DMS 273 treated with DMSO at 0.1 percent for 48 hours (cell line): ENCODE results near the gene ACTL6B.

Experiments used
- DNase-seq: peaks from one replicate; lab custom pipeline; 2025; lab: John Stamatoyannopoulos, UW

The ACTL6B gene

DNA sequence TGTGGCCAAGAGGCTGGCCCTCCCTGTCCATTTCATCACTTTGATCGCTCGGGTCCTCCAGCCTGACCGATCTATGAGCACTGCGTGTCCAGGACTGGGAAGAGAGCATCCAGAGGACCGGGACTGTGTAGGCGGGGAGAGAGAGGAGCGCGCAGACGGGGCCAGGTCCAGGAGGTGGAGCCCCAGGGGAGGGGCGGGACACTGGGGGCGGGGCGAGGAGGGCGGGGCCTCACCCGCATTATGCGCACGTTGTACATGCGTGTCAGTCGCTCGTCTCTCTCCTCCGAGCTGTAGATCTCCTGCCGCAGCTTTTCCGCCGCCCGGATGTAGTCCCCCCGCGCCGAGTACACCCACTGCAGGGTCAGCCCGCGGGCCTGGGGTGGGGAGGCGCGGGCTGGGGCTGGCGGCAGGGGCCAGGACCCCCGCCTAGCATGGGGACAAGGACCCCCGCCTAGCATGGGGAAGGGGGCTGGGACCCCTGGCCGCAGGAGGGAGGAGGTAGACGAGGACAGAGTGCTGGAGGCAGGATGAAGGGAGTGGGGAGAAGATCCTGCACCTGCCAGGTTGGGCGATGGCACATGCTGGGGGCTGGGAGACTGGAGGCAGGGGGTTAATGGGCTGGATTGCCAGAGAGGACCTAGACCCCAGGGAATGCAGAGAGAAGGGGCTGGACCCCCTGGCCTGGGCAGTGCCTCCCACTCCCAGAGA lies 29.6 kb downstream of the ACTL6B start:
- no peak for DNase-seq

DNA sequence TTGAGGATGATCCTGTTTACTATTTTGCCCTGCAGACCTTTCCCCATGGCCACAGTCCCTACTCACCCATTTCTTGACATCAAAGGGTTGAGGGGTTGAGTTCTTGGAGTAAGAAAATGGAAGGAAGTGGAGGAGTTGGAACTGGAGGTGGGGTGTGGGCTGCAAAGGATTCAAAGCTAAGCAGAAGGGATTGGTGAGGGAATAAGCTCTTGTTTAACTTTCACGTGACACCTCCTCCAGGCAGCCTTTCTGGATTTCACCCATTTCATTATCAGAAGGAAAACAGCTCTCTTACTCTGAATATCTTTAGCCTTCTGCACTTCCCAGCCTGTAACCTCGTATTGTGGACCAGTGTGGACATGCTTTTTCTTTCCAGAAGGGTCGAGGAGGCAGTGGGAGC lies 30.2 kb downstream of the ACTL6B start:
- no peak for DNase-seq

GRCh38 chr7:100623951-100624824 lies 32.1 kb downstream of the ACTL6B start:
- DNase-seq: no peak

DNA sequence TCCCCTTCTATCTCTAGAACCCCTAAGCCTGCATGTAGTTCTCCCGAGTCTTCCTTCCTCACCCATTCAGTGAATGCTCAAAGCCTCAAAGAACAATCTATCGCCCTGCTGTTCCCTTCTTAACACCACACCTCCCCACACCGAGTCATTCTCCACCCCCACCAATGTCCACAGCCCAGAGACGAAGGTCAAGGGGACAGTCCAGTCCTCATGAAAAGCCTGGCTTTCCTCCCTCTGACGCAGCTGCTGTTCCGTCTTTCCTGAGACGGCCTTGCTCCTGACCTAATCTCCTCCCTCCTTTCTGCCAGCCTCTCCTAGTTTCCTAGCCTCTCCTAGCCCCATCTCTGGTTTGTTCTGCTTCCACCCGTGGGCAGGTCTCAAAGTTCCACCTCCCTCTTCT lies 34.7 kb downstream of the ACTL6B start:
- DNase-seq: no peak

GRCh38 chr7:100620804-100621203 lies 35.4 kb downstream of the ACTL6B start:
- no peak for DNase-seq

GRCh38 chr7:100620239-100620638 lies 36.0 kb downstream of the ACTL6B start:
- no peak for DNase-seq

- DNase-seq: no peak
Observed at GRCh38 chr7:100614308-100614861, 41.9 kb downstream of the ACTL6B start.

- no peak for DNase-seq
Observed at GRCh38 chr7:100613412-100614175, 42.7 kb downstream of the ACTL6B start.

- no peak for DNase-seq
Observed at GRCh38 chr7:100612730-100613390, 43.4 kb downstream of the ACTL6B start.

DNA sequence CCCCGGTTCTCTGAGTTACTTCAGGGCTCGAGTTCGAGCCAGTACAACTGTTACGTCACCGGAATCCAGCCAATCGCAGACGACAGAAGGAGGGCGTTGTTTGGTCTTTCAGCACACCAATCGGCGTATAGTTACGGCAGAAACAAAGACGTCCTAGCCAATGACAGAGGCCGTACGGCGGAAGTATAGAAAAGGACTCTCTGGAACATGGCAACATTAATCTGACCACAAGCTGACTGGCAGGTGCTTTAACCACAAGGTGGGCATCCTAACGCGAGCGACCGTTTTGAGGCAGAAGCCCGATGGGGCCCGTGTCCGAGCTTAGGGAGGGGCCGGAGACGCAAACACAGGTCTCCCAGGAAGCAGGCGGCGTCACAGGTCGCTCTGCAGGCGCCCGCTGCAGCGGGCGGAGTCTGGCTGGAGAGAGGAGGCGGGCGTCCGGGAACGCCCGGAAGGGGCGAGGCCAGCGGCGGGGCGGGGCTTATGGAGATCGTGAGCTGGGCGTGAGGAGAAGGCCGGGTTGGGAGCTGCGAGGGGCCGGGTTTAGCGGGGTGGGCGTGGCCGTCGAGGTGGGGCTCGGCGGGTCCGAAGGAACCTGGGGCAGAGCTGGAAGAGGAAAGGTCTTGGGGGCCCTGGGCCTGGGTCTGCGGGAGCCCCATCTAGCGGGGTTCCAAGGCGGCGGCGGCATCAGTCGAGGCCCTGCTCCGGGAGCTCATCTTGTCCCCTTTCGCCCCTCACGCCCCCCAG lies 44.1 kb downstream of the ACTL6B start, which contains the start of gene MOSPD3:
Gene MOSPD3, plus strand, starts transcription at position 558 of the 747 bp plus-strand sequence. CDS start 252 bp downstream, outside the sequence.
- peak; percentile 99 for DNase-seq

- no peak for DNase-seq
Observed at GRCh38 chr7:100609958-100610357, 46.3 kb downstream of the ACTL6B start.

DNA sequence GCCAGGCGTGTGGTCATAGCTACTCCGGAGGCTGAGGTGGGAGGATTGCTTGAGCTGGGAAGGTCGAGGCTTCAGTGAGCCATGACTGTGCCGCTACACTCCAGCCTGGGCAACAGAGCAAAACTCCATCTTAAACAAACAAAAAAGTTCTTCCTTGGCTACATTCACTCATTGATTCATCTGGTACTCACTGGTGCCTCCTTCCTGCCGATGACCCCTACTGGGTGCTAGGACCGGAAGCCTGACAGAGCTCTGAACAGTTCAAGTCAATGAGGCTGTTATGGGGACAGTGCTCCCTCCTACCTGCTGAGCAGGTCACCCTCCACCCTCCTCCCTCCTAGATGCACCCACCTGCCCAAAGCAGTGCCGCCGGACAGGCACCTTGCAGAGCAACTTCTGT lies 49.1 kb downstream of the ACTL6B start:
- DNase-seq: no peak

- no peak for DNase-seq
Observed at GRCh38 chr7:100606313-100606712, 49.9 kb downstream of the ACTL6B start.

DNA sequence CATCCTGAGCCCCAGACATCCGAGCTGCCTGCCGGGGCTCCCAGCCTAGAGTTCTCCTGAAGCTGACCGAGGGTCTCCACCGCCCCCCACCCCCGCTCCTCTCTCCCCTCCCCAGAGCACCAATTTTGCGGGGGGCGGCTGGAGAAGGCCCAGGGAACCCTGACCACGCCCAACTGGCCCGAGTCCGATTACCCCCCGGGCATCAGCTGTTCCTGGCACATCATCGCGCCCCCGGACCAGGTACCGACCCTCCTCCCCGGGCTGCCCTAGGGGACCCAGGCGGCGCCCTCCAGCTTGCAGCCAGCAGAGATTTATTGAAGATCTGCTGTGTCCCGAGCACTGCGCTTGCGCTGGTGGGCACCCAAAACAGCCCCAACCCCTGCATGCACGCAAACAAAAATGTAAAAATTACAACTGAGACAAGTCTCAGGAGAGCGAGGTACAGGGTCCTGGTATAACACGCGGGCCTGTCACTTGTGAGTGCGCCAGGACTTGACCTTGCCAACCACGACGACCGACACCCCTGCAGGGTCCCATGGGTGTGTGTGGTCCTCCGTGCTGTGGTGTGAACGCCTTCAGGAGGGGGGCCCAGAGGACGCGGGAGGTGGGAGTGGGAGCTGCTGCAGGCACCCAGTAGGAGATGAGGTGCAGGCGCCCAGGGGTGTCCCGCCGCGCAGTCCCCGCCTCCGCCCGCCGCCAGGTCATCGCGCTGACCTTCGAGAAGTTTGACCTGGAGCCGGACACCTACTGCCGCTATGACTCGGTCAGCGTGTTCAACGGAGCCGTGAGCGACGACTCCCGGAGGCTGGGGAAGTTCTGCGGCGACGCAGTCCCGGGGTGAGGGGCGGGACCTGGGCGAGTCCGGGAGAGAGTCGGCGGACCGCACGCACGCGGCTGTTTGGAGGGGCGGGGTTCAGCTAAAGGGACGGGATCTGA lies 51.0 kb downstream of the ACTL6B start:
- DNase-seq: no peak

DNA sequence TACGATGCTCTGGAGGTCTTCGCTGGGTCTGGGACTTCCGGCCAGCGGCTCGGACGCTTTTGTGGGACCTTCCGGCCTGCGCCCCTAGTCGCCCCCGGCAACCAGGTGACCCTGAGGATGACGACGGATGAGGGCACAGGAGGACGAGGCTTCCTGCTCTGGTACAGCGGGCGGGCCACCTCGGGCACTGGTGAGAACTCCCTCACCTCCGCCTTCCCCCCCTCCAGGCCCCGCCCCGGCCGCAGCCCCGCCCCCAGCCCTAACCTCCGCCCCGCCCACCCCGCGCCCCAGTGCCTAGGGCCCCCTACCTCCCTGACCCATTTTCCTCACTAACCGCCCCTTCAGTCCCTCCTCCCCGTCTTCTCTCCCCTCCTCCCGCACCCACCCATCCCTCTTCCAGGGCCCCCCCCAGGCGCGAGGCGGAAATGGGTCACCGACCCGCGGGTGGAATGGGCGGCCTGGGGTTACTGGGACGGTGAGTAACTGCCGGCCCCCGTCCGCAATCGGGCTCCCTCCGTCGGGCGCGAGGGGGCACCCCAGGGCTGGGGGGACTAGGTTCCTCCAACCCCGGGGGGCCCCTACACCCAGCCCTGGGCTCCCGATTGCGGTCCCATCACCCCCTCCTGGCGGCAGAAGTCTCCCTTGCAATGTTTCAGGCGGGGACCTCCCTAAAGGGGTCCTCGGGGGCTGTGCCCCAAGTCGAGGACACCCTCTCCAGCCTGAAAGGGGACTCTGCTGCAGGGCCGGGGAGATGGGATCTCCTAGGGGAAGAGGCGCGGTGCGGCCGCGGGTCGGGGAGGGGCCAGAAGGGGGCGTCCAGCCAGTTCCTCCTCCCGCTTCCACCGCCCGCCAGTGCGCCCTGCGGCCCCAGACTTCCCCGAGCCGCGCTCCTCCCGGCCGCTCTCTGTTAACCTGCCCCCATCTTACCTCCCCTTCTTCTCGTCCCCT lies 51.9 kb downstream of the ACTL6B start:
- no peak for DNase-seq

GRCh38 chr7:100603726-100604027 lies 52.6 kb downstream of the ACTL6B start:
- no peak for DNase-seq

DNA sequence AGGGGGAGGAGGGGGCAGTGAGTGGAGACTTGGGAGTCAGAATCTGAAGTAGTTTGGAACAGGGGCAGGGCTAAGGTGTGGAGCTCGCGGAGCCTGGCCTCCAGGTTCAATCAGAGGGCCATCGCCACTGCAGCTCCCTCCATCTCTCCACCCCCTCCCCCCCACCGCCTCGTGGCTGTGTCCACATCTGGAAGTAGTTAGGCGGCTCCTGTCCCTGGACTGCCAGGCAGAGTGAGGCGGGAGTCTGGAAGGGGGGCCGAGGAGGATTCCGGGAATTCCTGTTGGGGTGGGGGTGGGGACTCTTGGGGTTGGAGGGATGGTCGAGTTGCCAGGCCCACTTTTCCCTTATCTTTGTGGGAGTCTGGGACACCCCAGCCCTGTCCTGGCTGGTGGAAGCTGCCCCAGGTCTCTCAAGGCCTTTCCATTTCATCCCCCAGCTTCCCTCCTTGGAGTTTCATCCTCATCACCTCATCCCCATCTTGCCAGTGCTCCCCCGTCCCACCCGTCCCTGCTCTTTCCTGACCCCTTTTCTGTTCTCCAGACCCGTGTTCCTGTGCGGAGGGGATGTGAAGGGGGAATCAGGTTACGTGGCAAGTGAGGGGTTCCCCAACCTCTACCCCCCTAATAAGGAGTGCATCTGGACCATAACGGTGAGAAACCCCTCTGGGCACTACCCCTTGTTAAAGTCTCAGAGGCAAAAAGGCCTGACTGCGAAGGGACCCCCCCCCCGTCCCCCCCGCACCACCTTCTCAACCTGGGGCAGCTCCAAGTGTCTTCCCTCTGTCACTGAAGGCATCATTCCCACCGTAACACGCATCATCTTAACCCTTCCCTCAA lies 53.1 kb downstream of the ACTL6B start:
- no peak for DNase-seq

DNA sequence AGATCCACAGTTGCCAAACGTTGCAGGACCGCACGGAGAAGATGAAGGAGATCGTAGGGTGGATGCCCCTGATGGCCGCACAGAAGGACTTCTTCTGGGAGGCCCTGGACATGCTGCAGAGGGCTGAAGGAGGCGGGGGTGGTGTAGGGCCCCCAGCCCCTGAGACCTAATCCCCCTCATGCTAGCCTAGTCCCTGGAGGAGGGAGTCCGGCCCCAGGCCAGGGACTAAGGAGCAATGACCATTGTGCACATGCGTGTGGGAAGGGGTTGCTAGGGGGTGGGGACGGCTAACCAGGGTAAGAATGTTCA lies 55.6 kb downstream of the ACTL6B start:
- DNase-seq: no peak
